Activated CD8-positive, alpha-beta memory T cell treated with anti-CD3 and anti-CD28 coated beads for 4 hours (primary cell): ENCODE measurements around the gene CNOT3.
"Not testable (repeated sequence)": the region's sequence is repeated elsewhere in the genome, so short reads cannot be mapped to it uniquely, and the experiment has no call there.

ENCODE experiments used
- DNase-seq, 2 donors: peaks; one replicate each; pipeline ENCODE4 v3.0.0-alpha.2; 2020; ENCODE audit warnings: low read depth in 2 of 2

The CNOT3 gene

DNA sequence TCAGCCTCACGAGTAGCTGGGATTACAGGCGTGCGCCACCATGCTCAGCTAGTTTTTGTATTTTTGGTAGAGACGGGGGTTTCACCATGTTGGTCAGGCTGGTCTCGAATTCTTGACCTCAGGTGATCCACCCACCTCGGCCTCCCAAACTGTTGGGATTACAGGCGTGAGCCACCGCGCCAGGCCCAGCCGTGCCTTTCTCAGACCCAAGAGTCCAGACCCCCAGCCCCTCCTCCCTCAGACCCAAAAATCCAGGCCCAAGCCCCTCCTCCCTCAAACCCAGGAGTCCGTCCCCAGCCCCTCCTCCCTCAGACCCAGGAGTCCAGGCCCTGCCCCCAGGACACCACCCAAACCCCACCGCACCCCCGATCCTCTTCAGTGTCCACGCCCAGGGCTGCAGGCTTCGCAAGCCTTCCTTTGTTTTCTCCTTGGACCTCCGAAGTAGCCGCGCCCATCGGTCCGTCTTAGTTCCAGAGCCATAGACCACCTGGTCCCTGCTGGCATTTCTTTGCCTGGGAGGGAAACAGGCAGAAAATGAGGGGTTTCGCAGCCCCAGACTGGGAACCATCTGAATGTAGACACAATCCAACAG is 31.7 kb downstream of the CNOT3 start:
- no peak for DNase-seq

DNA sequence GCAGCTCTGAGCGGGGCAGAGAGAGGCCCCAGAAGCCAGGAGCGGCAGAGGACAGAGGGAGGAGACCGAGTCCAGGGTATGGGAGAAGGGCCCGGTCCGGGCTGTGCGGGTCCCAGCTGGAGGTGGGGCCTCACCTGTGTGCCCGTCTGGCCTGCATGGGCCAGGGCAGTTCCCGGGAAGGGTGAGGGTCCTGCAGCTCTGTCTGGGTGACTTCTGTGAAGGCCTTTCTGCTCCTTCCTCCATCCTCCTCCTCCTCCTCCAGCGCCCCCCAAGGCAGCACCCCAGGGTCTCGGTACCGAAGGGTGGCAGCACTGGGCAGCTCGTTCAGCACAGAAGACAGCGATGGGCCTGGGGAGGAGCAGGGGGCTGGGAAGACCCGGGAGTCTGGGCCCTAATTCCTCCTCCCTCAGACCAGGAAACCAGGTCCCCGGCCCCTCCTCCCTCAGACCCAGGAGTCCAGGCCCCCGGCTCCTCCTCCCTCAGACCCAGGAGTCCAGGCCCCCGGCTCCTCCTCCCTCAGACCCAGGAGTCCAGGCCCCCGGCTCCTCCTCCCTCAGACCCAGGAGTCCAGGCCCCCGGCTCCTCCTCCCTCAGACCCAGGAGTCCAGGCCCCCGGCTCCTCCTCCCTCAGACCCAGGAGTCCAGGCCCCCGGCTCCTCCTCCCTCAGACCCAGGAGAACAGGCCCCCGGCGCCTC is 34.3 kb downstream of the CNOT3 start:
- not testable (repeated sequence) for DNase-seq

DNA sequence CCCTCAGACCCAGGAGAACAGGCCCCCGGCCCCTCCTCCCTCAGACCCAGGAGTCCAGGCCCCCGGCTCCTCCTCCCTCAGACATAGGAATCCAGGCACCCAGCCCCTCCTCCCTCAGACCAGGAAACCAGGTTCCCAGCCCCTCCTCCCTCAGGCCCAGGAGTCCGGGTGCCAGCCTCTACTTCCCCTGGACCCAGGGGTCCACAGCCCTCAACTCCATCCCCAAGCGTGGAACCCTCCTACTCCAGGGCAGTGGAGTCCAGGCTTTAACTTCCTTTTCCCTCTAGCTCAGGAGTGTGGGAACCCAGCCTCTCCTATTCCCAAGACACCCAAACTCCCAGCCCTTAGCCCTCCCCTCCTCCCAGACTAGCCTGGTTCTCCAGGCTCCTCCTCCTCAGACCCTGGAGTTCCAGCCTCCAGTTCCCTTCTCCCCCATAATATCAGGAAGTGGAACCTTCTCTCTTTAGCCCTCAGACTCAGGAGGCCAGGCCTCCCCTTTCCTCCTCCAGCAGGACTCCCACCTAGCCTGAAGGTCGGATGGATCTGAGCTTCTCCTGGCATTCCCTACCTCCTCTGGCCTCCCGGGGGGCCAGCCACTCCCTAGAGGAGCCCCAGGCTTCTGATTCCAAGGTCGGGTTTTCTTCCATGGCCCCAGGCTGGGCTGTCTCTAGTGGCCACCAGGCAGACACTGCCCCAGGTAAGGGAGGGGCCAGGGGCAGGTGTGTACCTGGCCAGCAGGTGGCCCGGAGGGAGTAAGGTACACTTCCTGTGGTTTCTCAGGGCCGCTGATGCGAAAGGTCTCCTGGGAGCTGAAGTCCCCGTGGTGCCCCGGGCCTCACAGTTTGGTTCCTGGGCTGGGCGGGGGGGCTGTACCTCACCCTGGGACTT is 35.2 kb downstream of the CNOT3 start, which contains the start of gene TMC4:
Gene TMC4, minus strand, starts transcription at position 690 of the 888 bp plus-strand sequence. Its CDS starts 43 bp downstream, at position 647.
- DNase-seq: no peak

DNA sequence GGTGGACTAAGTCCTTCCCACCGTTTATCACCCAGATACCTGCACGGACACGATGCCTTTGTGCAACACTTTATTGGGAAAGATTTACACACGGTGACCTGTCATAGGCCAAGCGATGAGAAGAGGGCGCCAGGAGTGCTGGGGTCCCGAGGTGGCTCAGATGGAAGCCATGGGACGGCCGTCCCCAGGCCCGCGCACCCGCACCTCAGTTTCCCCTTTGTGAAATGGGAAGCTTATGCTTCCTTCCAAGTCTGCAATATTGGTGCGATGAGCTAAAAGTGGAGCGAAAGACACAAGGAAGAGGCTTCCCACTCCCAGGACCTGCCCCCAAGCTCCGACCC is 35.8 kb downstream of the CNOT3 start:
- no peak for DNase-seq

DNA sequence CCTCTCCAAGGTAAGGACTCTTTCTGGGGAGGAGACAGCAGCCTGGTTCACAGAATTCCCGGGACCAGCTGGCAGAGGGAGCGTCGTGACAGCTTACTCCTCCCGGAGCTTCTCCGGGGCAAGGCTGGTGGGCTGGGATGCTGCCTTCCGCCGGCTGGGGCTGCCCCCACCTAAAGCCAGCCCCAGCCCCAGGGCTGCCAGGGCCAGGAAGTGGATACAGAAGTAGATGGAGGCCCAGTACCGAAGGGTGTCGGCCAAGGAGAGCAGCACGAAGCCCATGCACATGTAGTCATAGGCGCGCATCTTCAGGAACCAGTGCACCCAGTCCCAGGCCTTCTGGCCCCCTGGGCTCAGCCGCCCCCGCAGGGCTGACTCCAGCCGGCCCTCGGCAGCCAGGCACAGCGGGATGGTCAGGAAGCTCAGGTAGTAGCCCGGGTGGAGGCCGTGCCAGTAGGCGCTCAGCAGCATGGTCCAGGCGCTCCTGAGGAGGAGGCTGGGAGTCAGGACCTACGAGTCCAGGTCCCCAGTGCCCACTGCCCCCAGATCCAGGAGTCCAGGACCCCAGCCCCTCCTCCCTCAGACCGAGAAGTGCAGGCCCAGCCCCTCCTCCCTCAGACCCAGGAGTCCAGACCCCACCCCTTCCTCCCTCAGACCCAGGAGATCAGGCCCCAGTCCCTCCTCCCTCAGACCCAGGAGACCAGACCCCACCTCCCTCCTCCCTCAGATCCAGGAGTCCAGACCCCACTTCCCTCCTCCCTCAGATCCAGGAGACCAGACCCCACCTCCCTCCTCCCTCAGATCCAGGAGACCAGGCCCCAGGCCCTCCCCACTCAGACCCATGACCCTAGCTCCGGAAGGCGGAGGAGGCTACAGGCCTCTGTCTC is 36.6 kb downstream of the CNOT3 start:
- DNase-seq: no peak

DNA sequence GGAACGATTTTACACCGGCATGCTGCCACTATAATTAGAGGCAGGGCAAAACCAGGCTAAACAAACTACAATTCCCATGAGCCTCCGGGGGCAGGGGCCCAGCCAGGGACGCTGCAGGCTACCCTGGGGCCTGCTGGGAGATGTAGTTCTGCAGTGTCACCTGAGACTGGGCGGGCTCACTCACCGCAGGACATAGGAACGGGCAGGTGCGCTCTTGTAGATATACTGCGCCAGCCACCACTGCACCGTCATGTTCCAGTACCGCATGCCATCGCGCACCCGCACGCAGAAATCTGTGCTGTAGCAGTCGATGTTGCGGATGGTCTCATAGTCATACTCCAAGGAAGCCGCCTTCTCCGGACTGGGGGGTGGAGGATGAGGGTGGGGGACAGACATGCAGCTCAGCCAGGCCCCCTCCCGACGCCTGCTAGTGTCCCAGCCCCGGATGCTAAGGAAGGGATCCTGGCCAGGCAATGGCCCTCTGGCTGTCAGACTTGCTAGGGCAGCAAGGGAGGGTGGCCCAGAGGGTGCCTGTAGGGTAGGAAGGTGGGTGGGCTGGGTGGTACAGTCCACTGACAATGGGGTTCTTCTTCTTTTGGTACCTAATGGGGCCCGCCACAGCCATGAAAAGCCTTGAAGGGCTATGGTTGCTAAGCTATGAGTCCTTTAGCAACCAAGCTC is 41.2 kb downstream of the CNOT3 start:
- DNase-seq: no peak

DNA sequence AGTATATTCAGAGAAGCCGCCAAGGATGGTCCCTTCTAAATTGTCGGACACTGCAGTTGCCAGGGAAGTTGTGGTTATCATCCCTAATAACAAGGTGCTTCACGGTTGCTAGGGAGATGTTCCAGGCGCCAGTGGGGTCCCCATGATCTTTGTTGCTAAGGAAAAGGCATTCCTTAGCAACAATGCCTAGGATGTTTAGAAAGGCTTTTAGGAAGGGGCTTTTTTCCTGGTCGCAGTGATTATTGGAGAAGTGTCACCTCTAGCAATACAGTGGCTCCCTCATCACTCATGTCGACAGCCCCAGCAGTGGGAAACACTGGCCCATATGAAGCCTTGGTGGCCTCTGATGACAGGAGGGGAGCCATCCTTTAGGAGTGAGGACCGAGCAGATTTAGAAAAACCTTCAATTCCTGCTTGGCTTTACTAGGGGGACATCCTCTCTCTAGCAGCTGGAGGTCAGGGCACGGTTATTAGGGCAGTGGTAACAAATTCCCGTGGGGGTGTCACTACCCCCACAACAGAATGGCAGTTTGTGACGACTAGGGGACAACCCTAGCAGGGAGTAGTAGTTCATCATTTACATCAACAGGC is 41.8 kb downstream of the CNOT3 start:
- DNase-seq: no peak

DNA sequence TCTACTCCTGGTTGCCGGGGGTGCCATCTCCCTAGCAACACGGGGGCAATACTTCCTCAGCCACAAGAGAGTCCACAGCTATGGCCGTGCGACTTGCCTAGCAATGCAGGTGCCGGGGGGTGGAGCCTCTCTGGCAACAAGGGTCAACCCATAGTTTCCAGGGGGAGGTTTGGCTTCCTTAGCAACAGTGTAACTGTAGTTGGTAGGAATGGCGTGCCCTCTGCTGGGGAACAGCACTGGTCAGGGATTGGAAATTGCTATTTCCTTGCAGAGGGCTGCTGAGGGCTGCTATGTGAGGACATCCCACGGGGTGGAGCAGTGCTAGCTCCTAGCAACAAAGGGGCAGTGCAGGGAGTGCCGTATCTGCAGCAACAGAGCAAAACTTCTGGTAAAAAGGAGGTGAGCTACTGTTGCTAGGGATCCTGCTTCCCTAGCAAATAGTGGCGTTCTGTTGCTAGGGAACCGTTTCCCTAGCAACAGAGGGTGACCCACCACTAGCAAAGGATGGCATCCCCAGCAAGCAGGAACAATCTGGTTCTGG is 42.4 kb downstream of the CNOT3 start:
- no peak for DNase-seq

DNA sequence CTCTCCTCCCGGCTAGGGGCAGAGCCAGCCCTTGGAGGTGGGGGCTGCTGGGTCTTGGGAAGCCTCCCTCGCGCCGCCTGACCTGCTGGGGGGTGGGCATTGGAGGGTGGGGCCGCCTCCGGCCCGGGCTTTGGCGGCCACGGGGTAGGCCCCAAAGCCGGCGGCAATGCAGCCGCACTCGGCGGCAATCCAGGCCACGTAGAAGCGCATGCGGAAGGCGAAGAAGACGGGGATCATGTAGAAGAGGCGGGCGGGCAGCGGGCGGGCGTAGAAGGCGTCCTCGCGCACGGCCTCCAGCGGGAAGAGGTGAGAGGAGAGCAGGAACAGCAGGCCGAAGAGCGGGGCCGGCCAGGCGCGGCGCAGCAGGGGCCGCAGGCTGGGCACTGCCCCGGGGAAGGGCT is 43.1 kb downstream of the CNOT3 start:
- DNase-seq: no peak

DNA sequence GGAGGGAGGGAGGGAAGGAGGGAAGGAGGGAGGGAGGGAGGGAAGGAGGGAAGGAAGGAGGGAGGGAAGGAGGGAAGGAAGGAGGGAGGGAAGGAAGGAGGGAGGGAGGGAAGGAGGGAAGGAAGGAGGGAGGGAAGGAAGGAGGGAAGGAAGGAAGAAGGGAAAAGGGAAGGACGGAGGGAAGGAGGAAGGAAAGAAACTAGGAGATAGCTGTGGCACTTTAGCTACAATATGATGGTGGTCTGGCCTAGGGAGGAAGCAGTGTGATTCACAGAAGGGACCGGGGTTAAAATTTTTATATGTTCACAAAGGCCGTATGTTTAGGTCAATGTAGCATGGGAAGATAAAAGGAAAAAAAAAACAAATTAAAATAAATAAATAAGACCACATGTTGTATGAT is 44.3 kb downstream of the CNOT3 start:
- not testable (repeated sequence) for DNase-seq

DNA sequence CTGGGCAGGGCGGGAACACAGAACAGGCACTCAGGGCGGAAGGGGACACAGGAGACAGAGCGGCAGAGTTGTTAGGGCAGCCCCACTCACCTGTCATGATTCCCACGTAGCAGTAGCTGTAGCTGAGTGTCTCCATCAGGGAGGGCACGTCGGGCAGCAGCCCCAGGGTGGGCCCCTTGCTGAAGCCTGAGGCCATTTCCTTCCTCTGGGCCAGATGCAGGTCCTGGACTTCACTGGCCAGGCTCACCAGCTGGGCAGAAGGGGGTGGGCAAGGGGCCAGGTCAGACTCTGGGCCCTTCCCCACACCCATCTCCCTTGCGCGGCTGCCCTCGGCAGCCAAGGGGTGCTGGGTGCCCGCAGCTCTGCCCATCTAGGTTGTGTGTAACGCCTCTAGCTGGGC is 45.9 kb downstream of the CNOT3 start:
- DNase-seq: no peak

DNA sequence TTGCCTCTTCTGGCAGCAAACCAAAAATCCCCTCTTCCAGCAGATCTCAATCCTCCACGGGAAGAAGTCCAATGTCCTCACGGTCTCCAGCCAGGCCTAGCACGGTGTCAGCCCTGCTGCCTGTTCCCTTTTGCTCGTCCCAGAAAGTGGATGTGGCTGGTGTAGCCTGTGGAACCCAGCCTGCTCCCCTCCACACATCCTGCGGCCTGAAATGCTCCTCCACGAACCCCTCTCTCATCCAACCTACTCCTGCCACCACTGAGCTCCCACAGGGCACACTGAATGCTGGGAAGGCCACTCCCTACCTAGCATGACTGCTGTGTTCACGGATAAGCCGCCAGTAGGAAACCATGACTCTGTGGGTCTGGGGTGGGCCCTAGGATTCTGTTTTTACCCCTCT is 48.8 kb downstream of the CNOT3 start:
- DNase-seq: no peak

DNA sequence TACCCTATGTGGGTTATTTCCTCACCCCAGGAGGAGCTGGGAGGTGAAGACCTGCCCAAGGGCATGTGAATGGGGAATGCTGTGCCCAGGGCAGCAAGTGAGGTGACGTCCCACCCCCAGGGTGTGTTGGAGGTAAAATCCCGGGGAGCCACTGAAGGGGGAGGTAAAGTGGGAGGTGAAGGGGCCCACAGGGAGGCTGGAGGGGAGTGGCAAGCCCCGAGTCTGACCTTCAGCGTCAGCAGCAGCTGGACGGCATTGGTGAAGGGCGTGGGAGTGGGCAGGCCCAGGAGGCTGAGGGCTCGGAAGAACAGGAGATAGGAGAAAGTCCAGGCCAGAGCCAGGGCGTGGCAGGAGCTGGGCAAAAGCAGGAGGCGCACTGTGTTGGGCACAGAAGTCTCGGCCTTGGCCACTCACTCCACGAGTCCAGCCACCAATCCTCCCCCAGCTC is 49.4 kb downstream of the CNOT3 start:
- DNase-seq: no peak

DNA sequence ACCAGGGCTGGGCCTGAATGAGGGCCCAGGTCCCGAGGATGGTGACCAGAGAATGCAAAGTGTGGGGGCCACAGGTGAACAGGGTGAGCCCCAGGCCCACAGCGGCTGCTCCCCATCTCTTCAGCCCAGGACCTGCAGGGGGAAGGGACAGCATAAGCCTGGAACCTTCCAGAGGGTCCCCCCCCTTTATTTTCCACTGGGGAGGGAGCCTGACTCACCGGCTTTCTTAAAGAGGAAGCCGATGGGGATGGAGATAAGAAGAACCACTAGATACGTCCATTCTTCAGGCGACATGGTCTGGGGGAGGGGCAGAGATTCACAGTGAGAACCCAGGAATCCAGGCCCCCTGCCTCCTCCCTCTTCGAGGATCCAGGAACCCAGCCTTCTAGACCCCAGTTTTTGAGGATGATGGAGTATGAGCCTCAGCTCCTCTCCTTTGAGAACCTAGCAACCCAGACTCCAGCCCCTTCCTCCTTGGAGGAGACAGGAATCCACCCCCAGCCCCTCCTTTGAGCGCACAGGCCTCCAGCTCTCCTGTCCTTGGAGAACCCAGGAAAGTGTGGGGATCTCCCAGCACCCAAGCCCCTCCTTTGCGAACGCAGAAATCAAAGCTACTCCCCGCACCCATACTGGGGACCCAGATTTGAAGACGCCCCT is 50.8 kb downstream of the CNOT3 start:
- DNase-seq: peak in 1 of 2 donors; percentile 63

DNA sequence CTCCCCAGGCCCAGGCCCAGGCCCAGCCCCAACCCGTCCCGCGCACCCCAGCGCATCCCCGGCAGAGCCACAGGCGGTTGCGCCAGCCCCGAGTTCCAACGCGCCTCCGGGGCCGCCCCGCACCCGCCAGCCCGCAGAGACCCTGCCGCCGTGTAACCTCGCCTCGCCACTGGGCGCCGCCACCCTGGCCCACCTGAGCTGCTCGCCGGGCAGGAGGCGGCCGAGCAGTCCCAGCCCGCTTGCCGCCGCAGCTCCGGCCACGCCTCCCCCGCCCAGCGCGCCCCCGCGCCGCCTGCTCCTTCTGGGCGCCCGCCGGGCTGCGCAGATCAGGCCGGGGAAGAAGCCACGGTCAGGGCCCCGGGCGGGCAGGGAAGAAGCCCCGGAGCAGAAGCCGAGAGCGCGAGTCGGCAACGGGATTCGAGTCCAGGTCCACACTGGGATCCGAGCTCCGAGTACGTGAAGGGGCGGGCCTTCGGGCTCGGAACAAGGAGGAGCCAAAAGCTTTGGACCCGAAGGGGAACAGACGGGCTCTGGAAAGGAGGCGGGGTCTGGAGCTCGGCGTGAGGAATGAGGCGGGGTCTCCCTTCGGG is 51.7 kb downstream of the CNOT3 start, which contains the start of gene MBOAT7:
Gene MBOAT7, minus strand, starts transcription at position 436 of the 590 bp plus-strand sequence. CDS start 1,072 bp downstream, outside the sequence.
- DNase-seq: no peak

DNA sequence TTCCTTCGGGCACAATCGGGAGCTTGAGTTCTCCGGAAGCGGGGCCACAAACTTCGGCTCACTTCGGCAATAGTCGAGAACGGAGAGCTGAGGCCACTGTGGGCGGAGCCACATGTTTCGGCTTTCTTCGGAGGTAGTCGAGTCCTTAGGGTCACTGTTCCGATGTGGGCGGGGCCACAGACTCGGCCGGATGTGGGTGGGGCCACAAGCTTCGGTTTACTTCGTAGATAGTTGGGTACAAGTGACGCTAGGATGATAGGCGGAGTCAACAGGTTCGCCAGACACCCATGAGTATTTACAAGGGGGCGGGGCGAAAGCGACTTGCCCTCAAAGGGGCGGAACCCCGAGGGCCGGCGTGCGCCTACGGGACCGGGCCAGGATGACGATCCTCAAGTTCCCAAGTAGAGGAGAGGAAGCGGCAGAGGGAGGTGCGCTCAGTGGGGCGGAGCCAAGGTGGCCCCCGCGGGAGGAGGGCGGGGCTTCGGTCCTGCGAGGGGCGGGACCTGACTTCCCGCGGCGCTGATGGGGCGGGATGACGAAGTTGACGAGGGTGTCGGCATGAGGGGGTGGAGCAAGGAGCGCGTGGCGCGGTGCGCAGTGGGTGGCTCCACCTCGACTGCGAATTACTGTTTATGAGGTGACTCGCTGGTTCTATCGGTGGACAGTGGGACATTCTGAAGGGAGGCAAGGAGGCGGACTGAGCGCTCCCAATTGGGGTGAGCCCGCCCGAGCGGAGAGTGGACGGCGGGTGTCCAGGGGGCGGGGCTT is 52.4 kb downstream of the CNOT3 start:
- peak; percentile 100 for DNase-seq

DNA sequence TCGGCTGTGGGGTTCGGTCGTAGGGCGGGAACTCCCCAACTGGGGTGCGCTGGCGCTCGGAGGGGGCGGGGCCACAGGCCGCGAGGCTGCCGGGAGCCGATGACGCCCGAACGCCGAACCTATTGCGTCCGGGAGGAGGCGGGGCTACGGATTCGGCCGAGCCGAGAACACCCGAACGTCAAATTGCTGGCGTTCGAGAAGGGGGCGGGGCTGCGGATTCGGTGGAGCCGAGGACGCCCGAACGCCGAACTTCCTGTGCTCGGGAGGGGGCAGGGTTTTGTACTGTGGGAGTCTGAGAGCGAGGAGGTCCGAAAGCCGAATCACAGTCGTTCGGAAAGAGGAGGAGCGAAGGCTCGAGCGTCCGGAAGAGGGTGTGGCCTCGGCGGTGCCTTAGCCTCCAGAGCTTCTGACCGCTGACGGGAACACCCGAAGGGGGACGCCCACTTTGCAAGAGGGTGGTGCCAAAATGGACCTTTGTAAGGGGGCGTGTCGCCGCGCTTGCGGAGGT is 53.0 kb downstream of the CNOT3 start:
- DNase-seq: peak; percentile 100
